Effector memory CD4-positive, alpha-beta T cell (primary cell): ENCODE results near the gene CIDEC.
"Not testable (repeated sequence)": the region's sequence is repeated elsewhere in the genome, so short reads cannot be mapped to it uniquely, and the experiment has no call there.

ENCODE experiments used
- DNase-seq, 3 donors: peaks; one replicate each; pipeline ENCODE4 v3.0.0-alpha.2; 2020
- H3K27ac ChIP-seq: 2 replicates; pipeline ENCODE4 v1.7.0; 2013; ENCODE audit warnings: mild to moderate bottlenecking, low read length, moderate library complexity; ENCODE audit not compliant: insufficient read depth, poor library complexity, severe bottlenecking
- H3K27me3 ChIP-seq: replicated peaks from 2 replicates; pipeline ENCODE4 v1.7.0; 2013; ENCODE audit warnings: mild to moderate bottlenecking, low read length; ENCODE audit not compliant: insufficient read depth, control insufficient read depth, poor library complexity, severe bottlenecking
- H3K36me3 ChIP-seq: 2 replicates; pipeline ENCODE4 v1.7.0; 2013; ENCODE audit warnings: mild to moderate bottlenecking, low read length, moderate library complexity; ENCODE audit not compliant: control insufficient read depth, insufficient read depth
- H3K4me1 ChIP-seq: 2 replicates; pipeline ENCODE4 v1.7.0; 2013; ENCODE audit warnings: low read length, mild to moderate bottlenecking; ENCODE audit not compliant: control insufficient read depth, insufficient read depth, poor library complexity, severe bottlenecking
- H3K4me3 ChIP-seq: 2 replicates; pipeline ENCODE4 v1.7.0; 2013; ENCODE audit warnings: low read length, low read depth, mild to moderate bottlenecking; ENCODE audit not compliant: insufficient read depth, poor library complexity, severe bottlenecking
- H3K9me3 ChIP-seq: 2 replicates; pipeline ENCODE4 v1.7.0; 2013; ENCODE audit warnings: mild to moderate bottlenecking, low read length, moderate library complexity; ENCODE audit not compliant: control insufficient read depth

Gene CIDEC

DNA sequence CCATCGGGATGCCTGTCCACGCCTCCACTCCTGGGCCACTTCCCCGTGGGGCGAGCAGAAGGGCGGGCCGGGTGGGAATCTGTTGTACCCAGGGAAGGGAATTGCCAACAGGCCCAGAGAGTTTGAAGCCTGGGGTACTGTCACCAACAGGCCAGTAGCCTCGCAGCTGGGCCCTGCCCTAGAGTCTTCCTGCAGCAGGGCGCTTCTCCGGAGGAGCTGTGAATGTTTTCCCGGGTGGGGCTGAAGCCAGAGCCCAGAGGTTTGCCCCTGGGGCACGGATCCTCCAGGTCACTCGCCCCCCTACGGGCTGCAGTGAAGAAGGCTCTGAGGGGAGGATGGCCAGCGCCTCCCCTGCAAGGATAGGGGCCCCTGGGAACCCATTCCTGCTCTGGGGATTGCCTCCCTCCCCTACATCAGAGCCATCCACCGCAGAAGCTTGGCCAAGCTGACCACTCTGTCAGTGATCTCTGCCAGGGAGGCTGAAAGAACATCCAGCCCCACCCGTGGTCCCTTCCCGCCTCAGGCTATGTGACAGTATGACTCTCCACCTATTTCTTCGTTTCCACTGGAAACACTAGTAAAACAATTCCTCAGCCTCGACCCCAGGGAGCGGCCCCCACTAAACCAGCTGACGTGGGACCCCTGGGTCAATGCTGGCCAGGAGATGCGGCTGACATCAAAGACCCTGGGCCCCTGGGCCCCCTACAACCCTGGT is 16.8 kb downstream of the CIDEC start:
- Histone ChIP-seq H3K4me1 (peaks cover 6% of the 10 kb centered on the region), H3K9me3 (no peaks in the 10 kb centered on the region), H3K27ac (no peak overlapping the region), H3K27me3 (peaks cover 9% of the 10 kb centered on the region), H3K4me3 (no peak overlapping the region), H3K36me3 (no peaks in the 10 kb centered on the region)
- DNase-seq: no peak

DNA sequence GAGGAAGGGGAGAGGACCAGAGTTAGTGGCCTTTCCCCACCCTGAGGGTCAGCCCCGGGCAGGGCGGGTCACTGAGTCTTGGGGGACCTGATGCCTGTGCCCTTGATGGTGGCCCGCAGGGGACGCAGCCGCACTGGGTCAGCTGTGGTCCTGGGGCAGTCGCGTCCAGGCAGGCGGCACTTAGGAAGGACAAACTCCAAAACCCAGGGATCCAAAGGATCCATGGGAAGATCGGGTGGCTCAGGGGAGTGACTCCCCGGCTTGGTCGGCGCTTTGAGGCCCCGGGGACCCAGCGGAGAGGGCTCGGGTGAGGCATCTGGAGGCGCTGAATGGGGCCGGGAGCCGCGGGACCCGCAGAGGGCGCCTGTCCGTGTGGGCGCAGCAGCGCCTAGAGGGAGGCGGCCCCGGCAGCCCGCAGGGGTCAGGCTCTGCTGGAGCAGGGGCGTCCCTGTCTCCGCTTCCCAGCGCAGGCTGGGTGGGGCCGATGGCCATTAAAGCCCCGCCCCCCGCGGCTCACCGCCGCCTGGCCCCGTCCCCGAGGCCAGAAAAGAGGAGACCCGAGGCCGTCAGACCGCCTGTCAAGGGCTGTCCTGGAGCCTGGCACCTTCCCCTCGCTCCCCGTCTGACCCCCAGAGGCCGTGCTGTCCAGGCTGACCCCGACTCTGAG is 17.5 kb downstream of the CIDEC start:
- peaks cover 6% of the 10 kb centered on the region for H3K4me1 ChIP-seq
- no peak overlapping the region for H3K27ac ChIP-seq
- DNase-seq: peak in 1 of 3 donors; percentile 5
- no peaks in the 10 kb centered on the region for H3K9me3 ChIP-seq
- no peak overlapping the region for H3K4me3 ChIP-seq
- H3K27me3 ChIP-seq: peaks cover 9% of the 10 kb centered on the region
- no peaks in the 10 kb centered on the region for H3K36me3 ChIP-seq

DNA sequence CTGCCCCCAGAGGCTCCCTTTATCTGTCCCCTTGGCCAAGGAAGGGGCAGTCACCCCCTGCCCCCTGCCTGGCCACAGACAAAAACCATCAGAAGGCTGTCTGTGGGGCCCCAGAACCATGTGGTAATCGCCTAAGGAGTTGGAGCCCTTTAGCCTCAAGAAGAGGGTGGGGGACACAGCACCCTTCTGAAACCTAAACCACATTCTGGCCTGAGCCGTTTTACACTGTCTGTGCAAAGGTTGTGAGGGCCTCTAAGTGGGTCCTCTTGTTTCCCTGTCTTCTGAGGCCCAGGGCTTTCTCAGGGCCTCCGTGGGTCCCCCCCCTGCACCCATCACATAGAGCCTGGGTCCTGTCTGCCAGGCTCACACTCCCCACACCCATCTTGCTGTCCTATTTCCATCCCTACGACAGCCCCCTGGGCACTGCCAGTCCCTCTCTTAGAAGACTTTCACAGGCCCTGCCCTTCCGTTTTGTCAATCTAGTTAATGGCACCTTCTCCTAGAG is 18.4 kb downstream of the CIDEC start:
- no peaks in the 10 kb centered on the region for H3K9me3 ChIP-seq
- H3K4me3 ChIP-seq: no peak overlapping the region
- H3K27ac ChIP-seq: no peak overlapping the region
- H3K4me1 ChIP-seq: peaks cover 6% of the 10 kb centered on the region
- H3K36me3 ChIP-seq: no peaks in the 10 kb centered on the region
- peaks cover 9% of the 10 kb centered on the region for H3K27me3 ChIP-seq
- no peak for DNase-seq

GRCh38 chr3:9861201-9861600 is 18.9 kb downstream of the CIDEC start:
- no peak overlapping the region for H3K27ac ChIP-seq
- H3K36me3 ChIP-seq: no peaks in the 10 kb centered on the region
- no peaks in the 10 kb centered on the region for H3K9me3 ChIP-seq
- H3K4me1 ChIP-seq: peaks cover 6% of the 10 kb centered on the region
- peaks cover 9% of the 10 kb centered on the region for H3K27me3 ChIP-seq
- DNase-seq: no peak
- H3K4me3 ChIP-seq: no peak overlapping the region

DNA sequence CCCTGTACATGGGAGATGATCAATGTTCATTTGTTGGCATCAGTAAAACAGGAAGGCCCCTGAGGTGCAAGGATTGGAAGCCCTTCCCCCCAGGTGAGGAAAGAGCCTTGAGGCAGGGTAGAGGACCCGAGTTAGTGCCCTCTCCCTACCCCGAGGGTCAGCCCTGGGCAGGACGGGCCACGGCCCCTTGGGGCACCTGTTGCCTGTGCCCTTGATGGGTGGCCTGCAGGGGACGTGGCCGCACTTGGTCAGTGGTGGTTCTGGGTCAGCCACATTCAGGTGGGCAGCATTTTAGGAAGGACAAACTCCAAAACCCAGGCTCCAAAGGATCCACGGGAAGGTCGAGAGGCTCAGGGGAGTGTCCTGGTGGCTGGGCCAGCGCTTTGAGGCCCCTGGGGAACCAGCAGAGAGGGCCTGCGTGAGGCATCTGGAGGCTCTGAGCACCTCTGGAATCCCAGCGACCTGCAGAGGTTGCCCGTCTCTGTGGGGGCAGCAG is 20.5 kb downstream of the CIDEC start:
- Histone ChIP-seq H3K9me3 (no peaks in the 10 kb centered on the region), H3K27ac (no peak overlapping the region), H3K4me1 (peaks cover 6% of the 10 kb centered on the region), H3K27me3 (peaks cover 9% of the 10 kb centered on the region), H3K36me3 (no peaks in the 10 kb centered on the region), H3K4me3 (no peak overlapping the region)
- no peak for DNase-seq

GRCh38 chr3:9855594-9855993 is 24.5 kb downstream of the CIDEC start:
- H3K4me3 ChIP-seq: no peak overlapping the region
- no peaks in the 10 kb centered on the region for H3K4me1 ChIP-seq
- H3K36me3 ChIP-seq: no peaks in the 10 kb centered on the region
- H3K27me3 ChIP-seq: no peaks in the 10 kb centered on the region
- DNase-seq: no peak
- H3K9me3 ChIP-seq: no peaks in the 10 kb centered on the region
- no peak overlapping the region for H3K27ac ChIP-seq

GRCh38 chr3:9854291-9854940 is 25.6 kb downstream of the CIDEC start:
- not testable (repeated sequence) for H3K36me3 ChIP-seq, H3K4me3 ChIP-seq, H3K9me3 ChIP-seq, H3K27me3 ChIP-seq, H3K4me1 ChIP-seq, DNase-seq, H3K27ac ChIP-seq

DNA sequence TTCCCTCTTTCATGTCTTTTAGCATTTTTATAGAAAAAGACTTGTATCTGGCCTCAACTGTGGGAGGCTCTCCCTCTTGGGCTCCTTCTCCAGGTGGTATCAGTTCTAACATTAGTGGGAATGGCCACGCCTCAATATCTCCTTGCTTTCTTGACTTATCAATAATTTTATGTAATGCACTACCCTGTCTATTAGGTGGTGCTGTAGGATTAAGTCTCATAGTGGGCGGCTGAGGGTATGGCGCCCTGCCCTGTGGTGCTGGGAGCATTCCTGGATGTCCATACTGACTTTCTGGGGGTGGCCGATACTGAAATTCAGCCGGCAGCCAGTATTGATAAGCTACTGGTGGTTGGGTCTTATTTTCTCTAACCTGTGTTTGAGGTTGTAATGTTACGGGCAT is 27.5 kb downstream of the CIDEC start:
- H3K27ac ChIP-seq: no peak overlapping the region
- H3K9me3 ChIP-seq: no peaks in the 10 kb centered on the region
- H3K4me3 ChIP-seq: no peak overlapping the region
- no peaks in the 10 kb centered on the region for H3K27me3 ChIP-seq
- no peaks in the 10 kb centered on the region for H3K36me3 ChIP-seq
- no peak for DNase-seq
- H3K4me1 ChIP-seq: no peaks in the 10 kb centered on the region

DNA sequence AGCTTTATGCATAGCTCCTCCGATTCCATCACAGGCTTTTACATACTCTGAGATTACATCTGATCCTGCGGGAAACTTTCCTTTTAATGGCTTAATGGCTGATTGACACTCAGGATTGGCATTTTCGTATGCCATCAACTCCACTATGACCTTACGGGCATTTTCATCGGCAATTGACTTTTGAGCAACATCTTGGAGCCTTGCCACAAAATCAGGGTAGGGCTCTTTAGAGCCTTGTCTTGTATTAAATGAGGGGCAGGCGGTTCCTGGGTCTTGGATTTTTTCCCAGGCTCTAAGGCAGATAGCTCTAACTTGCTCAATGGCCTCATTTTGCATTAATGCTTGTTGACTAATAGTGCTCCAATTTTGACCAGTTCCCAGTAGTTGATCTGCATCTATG is 28.1 kb downstream of the CIDEC start:
- not testable (repeated sequence) for DNase-seq, H3K4me3 ChIP-seq, H3K27me3 ChIP-seq, H3K9me3 ChIP-seq, H3K27ac ChIP-seq, H3K36me3 ChIP-seq, H3K4me1 ChIP-seq

DNA sequence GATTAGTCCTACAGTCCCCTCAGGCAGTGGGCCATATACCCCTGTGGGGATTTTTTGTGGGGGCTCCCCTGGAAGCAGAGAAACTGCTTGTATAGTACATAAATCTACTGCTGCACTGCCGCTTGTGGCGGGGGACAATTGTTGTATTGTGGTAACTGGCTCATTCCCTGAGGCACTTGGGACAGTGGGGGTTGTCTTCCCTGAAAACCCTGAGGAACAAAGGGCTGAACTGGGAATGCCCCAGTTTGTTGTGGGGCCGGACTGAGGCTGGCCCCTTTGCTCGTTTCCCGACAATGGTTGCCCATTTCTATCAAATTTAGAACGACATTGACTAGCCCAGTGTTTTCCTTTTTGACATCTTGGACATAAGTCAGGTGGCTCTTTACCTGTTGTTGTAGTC is 28.7 kb downstream of the CIDEC start:
- H3K36me3 ChIP-seq, H3K27me3 ChIP-seq, H3K4me1 ChIP-seq, H3K9me3 ChIP-seq, H3K27ac ChIP-seq, DNase-seq, H3K4me3 ChIP-seq: not testable (repeated sequence)
